Fibroblast of villous mesenchyme (primary cell): ENCODE measurements around the gene EFHD1. TPM values are rescaled to one million over a fixed set of nuclear protein-coding genes. Genes with fewer than 3 reads are reported as not detected.

Experiments
- DNase-seq: peaks from one replicate; pipeline ENCODE4 v3.0.0-alpha.2; 2010; ENCODE audit warnings: low read depth
- H3K4me3 ChIP-seq: 2 replicates; pipeline ENCODE4 v1.5.1; 2011; ENCODE audit warnings: low read depth, mild to moderate bottlenecking, low read length
- CTCF ChIP-seq: IDR thresholded peaks from 2 replicates; pipeline ENCODE4 v1.5.1; 2012; ENCODE audit warnings: low read depth, mild to moderate bottlenecking, low read length; ENCODE audit not compliant: insufficient read depth
- total RNA-seq: library from RNA; depleted of rRNA; stranded (reverse); fragments of >200 nt; gene quantifications from 2 replicates; pipeline ENCODE4 v1.2.3, GENCODE V29; 2012

The EFHD1 gene
- total RNA-seq, 1 donor, result 1.7 TPM

- no peak overlapping the region for H3K4me3 ChIP-seq
- DNase-seq, result no peak
- no peak for TF ChIP-seq CTCF
These were observed 19.8 kb upstream of the EFHD1 start for GRCh38 chr2:232613538-232614134.

GRCh38 chr2:232615339-232615738, 18.1 kb upstream of the EFHD1 start:
- no peak for TF ChIP-seq CTCF
- H3K4me3 ChIP-seq, result no peak overlapping the region
- DNase-seq, result no peak

- TF ChIP-seq CTCF, result no peak
- DNase-seq, result no peak
- H3K4me3 ChIP-seq, result no peak overlapping the region
These were observed 12.2 kb upstream of the EFHD1 start for GRCh38 chr2:232621186-232621585.

GRCh38 chr2:232622563-232622962, 10.8 kb upstream of the EFHD1 start:
- DNase-seq, result no peak
- TF ChIP-seq CTCF, result no peak
- H3K4me3 ChIP-seq, result no peak overlapping the region

GRCh38 chr2:232623768-232624765, 9.3 kb upstream of the EFHD1 start:
- DNase-seq, result no peak
- TF ChIP-seq CTCF, result no peak
- no peak overlapping the region for H3K4me3 ChIP-seq

GRCh38 chr2:232626584-232626983, 6.8 kb upstream of the EFHD1 start:
- DNase-seq, result no peak
- H3K4me3 ChIP-seq, result no peak overlapping the region
- TF ChIP-seq CTCF, result no peak
